BLaER1 treated with 17β-estradiol and CSF1 and Interleukin-3, amounts not matched to agents 10 nM and 100 nM (cell line): ENCODE measurements around the gene LRFN3.
A peak's percentile ranks its signal among the peaks of the same experiment; 100 is the strongest.

Experiments used
- H3K27ac ChIP-seq, 11 experiments: shearing (Covaris generic); formaldehyde crosslinking; 2 replicates each; pipeline ENCODE4 v1.8.1; 2022
- H3K27me3 ChIP-seq, 11 experiments: shearing (Covaris generic); formaldehyde crosslinking; 2 replicates each; pipeline ENCODE4 v1.8.1; 2022
- H3K36me3 ChIP-seq, 11 experiments: shearing (Covaris generic); formaldehyde crosslinking; 2 replicates each; pipeline ENCODE4 v1.8.1; 2022
- H3K4me1 ChIP-seq, 10 experiments: shearing (Covaris generic); formaldehyde crosslinking; 2 replicates each; pipeline ENCODE4 v1.8.1; 2022
- H3K4me2 ChIP-seq, 11 experiments: shearing (Covaris generic); formaldehyde crosslinking; 2 replicates each; pipeline ENCODE4 v1.8.1; 2022
- H3K4me3 ChIP-seq, 10 experiments: shearing (Covaris generic); formaldehyde crosslinking; 2 replicates each; pipeline ENCODE4 v1.8.1; 2022
- H3K9ac ChIP-seq, 11 experiments: shearing (Covaris generic); formaldehyde crosslinking; 2 replicates each; pipeline ENCODE4 v1.8.1; 2022
- H3K9me3 ChIP-seq, 11 experiments: shearing (Covaris generic); formaldehyde crosslinking; replicated peaks in 1 of 11; 2 replicates each; pipeline ENCODE4 v1.8.1; 2022
- H4K20me1 ChIP-seq, 11 experiments: shearing (Covaris generic); formaldehyde crosslinking; 2 replicates each; pipeline ENCODE4 v1.8.1; 2022
- Cebpa-rat ChIP-seq, 11 experiments: shearing (Covaris generic); IDR thresholded peaks; 2 replicates each; pipeline ENCODE4 v1.8.1; 2022

LRFN3 gene

GRCh38 chr19:35938282-35939224, 2.4 kb downstream of the LRFN3 start:
- peak overlapping the region in 6 of 10 experiments; percentile 63 to 73 (median 66); a peak in 13 of 20 replicates for H3K4me3 ChIP-seq

DNA sequence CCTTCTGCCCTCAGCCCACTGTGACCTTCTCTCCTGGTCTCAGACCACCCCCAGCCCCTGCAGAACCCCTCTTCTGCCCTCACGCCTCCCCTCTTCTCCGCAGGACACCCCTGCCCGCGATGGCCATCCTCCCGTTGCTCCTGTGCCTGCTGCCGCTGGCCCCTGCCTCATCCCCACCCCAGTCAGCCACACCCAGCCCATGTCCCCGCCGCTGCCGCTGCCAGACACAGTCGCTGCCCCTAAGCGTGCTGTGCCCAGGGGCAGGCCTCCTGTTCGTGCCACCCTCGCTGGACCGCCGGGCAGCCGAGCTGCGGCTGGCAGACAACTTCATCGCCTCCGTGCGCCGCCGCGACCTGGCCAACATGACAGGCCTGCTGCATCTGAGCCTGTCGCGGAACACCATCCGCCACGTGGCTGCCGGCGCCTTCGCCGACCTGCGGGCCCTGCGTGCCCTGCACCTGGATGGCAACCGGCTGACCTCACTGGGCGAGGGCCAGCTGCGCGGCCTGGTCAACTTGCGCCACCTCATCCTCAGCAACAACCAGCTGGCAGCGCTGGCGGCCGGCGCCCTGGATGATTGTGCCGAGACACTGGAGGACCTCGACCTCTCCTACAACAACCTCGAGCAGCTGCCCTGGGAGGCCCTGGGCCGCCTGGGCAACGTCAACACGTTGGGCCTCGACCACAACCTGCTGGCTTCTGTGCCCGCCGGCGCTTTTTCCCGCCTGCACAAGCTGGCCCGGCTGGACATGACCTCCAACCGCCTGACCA, 3.3 kb downstream of the LRFN3 start:
- peaks cover 0 to 9% (median 0%) of the 10 kb centered on the region in 11 experiments; a peak in 3 of 22 replicates for H3K36me3 ChIP-seq
- no peak overlapping the region for H3K4me3 ChIP-seq
- no peak overlapping the region for H3K27ac ChIP-seq
- H3K9ac ChIP-seq: peak overlapping the region in 1 of 11 experiments; percentile 80; a peak in 1 of 22 replicates
- peak overlapping the region in 6 of 11 experiments; percentile 76 to 91 (median 86); a peak in 5 of 22 replicates for H3K4me2 ChIP-seq
- no peak for TF ChIP-seq Cebpa-rat (IDR thresholded peaks at IDR 0.05)
- peaks cover 17 to 40% (median 30%) of the 10 kb centered on the region in 11 experiments; a peak in 20 of 22 replicates for H3K27me3 ChIP-seq
- peaks cover 0 to 41% (median 12%) of the 10 kb centered on the region in 11 experiments; a peak in 13 of 22 replicates for H4K20me1 ChIP-seq
- H3K4me1 ChIP-seq: peaks cover 26 to 42% (median 34%) of the 10 kb centered on the region in 10 experiments
- H3K9me3 ChIP-seq: no peaks in the 10 kb centered on the region

More at GRCh38 chr19:35938282-35939224, 2.4 kb downstream of the LRFN3 start:
- Histone ChIP-seq H3K4me1 (peaks cover 26 to 42% (median 34%) of the 10 kb centered on the region in 10 experiments), H3K4me2 (peak overlapping the region; percentile 73 to 91 (median 87)), H4K20me1 (peaks cover 0 to 37% (median 12%) of the 10 kb centered on the region in 11 experiments; a peak in 13 of 22 replicates), H3K27ac (no peak overlapping the region), H3K9ac (peak overlapping the region in 8 of 11 experiments; percentile 69 to 80 (median 77); a peak in 10 of 22 replicates), H3K27me3 (peaks cover 17 to 42% (median 30%) of the 10 kb centered on the region in 11 experiments; a peak in 20 of 22 replicates), H3K36me3 (peaks cover 0 to 9% (median 0%) of the 10 kb centered on the region in 11 experiments; a peak in 1 of 22 replicates), H3K9me3 (no peaks in the 10 kb centered on the region)
- TF ChIP-seq Cebpa-rat (IDR thresholded peaks at IDR 0.05): peak in 8 of 11 experiments; percentile 19 to 62 (median 42); a peak in 6 of 22 replicates

- Histone ChIP-seq H3K27ac (no peak overlapping the region), H3K36me3 (peaks cover 0 to 9% (median 0%) of the 10 kb centered on the region in 11 experiments; a peak in 3 of 22 replicates), H3K4me1 (peaks cover 25 to 40% (median 32%) of the 10 kb centered on the region in 10 experiments), H3K27me3 (peaks cover 15 to 36% (median 27%) of the 10 kb centered on the region in 11 experiments; a peak in 20 of 22 replicates), H3K4me3 (no peak overlapping the region), H4K20me1 (peaks cover 0 to 41% (median 12%) of the 10 kb centered on the region in 11 experiments; a peak in 13 of 22 replicates), H3K4me2 (no peak overlapping the region), H3K9ac (peak overlapping the region in 1 of 11 experiments; percentile 34; a peak in 1 of 22 replicates), H3K9me3 (no peaks in the 10 kb centered on the region)
- TF ChIP-seq Cebpa-rat (IDR thresholded peaks at IDR 0.05): no peak
Measured at GRCh38 chr19:35940078-35940775, 4.1 kb downstream of the LRFN3 start.

DNA sequence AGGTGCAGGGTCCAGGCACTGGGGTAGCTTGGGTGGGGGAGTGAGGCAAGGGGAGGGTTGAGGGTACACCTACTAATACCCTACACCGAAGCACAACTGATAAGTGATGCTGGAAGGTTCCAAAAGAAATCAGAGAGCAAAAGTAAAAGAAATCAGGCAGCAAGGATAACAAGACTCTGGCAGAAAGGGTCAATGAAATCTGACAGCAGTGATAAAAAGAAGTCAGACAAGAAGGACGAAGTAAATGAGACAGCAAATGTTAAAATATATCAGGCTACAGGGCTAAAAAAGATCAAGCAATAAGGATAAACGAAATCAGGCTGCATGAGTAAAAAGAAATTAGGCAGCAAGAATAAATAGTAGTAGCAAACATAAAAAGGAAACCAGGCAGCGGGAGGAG, 4.7 kb downstream of the LRFN3 start:
- TF ChIP-seq Cebpa-rat (IDR thresholded peaks at IDR 0.05): no peak
- no peak overlapping the region for H3K27ac ChIP-seq
- peaks cover 19 to 34% (median 26%) of the 10 kb centered on the region in 10 experiments for H3K4me1 ChIP-seq
- no peak overlapping the region for H3K4me3 ChIP-seq
- H3K36me3 ChIP-seq: peaks cover 0 to 9% (median 0%) of the 10 kb centered on the region in 11 experiments; a peak in 3 of 22 replicates
- no peak overlapping the region for H3K4me2 ChIP-seq
- peaks cover 0 to 41% (median 12%) of the 10 kb centered on the region in 11 experiments; a peak in 13 of 22 replicates for H4K20me1 ChIP-seq
- peak overlapping the region in 1 of 11 experiments; percentile 34; a peak in 1 of 22 replicates for H3K9ac ChIP-seq
- peaks cover 10 to 29% (median 23%) of the 10 kb centered on the region in 11 experiments; a peak in 19 of 22 replicates for H3K27me3 ChIP-seq
- no peaks in the 10 kb centered on the region for H3K9me3 ChIP-seq

DNA sequence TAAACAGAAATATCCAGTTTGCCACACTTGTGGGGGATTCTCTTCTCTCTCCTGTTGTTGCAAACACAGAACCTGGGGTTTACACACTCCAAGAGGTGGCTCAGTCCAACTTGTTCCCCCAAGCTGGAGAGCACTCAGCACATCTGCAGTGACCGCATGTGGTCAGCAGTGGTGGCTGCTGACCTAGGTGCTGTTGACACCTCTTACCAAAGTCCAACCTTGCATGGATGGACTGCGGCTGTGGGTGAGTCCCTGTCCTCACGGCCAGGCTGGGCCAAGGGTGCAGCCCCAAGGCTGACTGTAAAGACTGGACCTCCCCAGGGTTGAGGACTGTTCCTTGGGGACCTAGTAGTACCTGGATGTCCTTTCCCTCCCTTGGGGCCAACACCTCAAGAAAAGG, 6.1 kb downstream of the LRFN3 start:
- Histone ChIP-seq H3K27me3 (peaks cover 6 to 17% (median 11%) of the 10 kb centered on the region in 11 experiments; a peak in 18 of 22 replicates), H3K4me3 (no peak overlapping the region), H3K27ac (no peak overlapping the region), H3K4me2 (no peak overlapping the region), H3K4me1 (peaks cover 13 to 34% (median 27%) of the 10 kb centered on the region in 10 experiments), H3K9me3 (no peaks in the 10 kb centered on the region), H3K36me3 (peaks cover 0 to 9% (median 0%) of the 10 kb centered on the region in 11 experiments; a peak in 3 of 22 replicates), H3K9ac (no peak overlapping the region), H4K20me1 (peaks cover 0 to 36% (median 12%) of the 10 kb centered on the region in 11 experiments; a peak in 13 of 22 replicates)
- TF ChIP-seq Cebpa-rat (IDR thresholded peaks at IDR 0.05): no peak

GRCh38 chr19:35943321-35944301, 7.4 kb downstream of the LRFN3 start:
- H3K27ac ChIP-seq: no peak overlapping the region
- H4K20me1 ChIP-seq: peaks cover 0 to 25% (median 2%) of the 10 kb centered on the region in 11 experiments; a peak in 8 of 22 replicates
- no peaks in the 10 kb centered on the region for H3K9me3 ChIP-seq
- peaks cover 0 to 9% (median 0%) of the 10 kb centered on the region in 11 experiments; a peak in 3 of 22 replicates for H3K36me3 ChIP-seq
- H3K9ac ChIP-seq: no peak overlapping the region
- TF ChIP-seq Cebpa-rat (IDR thresholded peaks at IDR 0.05): no peak
- H3K4me3 ChIP-seq: no peak overlapping the region
- H3K4me2 ChIP-seq: no peak overlapping the region
- peaks cover 0 to 27% (median 14%) of the 10 kb centered on the region in 10 experiments; a peak in 18 of 20 replicates for H3K4me1 ChIP-seq
- peaks cover 0 to 3% (median 0%) of the 10 kb centered on the region in 11 experiments; a peak in 4 of 22 replicates for H3K27me3 ChIP-seq

GRCh38 chr19:35944556-35944955, 8.4 kb downstream of the LRFN3 start:
- H3K9me3 ChIP-seq: no peaks in the 10 kb centered on the region
- H3K4me1 ChIP-seq: peaks cover 0 to 27% (median 13%) of the 10 kb centered on the region in 10 experiments; a peak in 15 of 20 replicates
- no peak for TF ChIP-seq Cebpa-rat (IDR thresholded peaks at IDR 0.05)
- H3K4me2 ChIP-seq: no peak overlapping the region
- no peak overlapping the region for H3K27ac ChIP-seq
- no peak overlapping the region for H3K9ac ChIP-seq
- H3K36me3 ChIP-seq: peaks cover 0 to 9% (median 0%) of the 10 kb centered on the region in 11 experiments; a peak in 3 of 22 replicates
- no peak overlapping the region for H3K4me3 ChIP-seq
- H3K27me3 ChIP-seq: no peaks in the 10 kb centered on the region
- H4K20me1 ChIP-seq: peaks cover 0 to 16% (median 0%) of the 10 kb centered on the region in 11 experiments; a peak in 8 of 22 replicates
